Liver (tissue), 9 donors: ENCODE data around the gene RAC2. TPM values are rescaled to one million over a fixed set of nuclear protein-coding genes. Genes with fewer than 3 reads are reported as not detected.

Source experiments
- DNase-seq: peaks from one replicate; pipeline ENCODE4 v3.0.0-alpha.2; 2017; ENCODE audit warnings: low spot score
- H3K27ac ChIP-seq, 2 donors: one replicate each; pipeline ENCODE4 v1.7.0; 2013; ENCODE audit warnings: inconsistent platforms in 2 of 2, low read length in 2 of 2, control low read depth in 1 of 2, low read depth in 1 of 2, mild to moderate bottlenecking in 1 of 2
- H3K27me3 ChIP-seq, 4 donors: one replicate each; pipeline versions ENCODE4 v1.6.1 to v1.7.0; 2013; ENCODE audit warnings: low read length in 3 of 4, inconsistent platforms in 1 of 4, mild to moderate bottlenecking in 1 of 4, moderate library complexity in 1 of 4; ENCODE audit not compliant: control insufficient read depth in 4 of 4, insufficient read depth in 4 of 4
- H3K36me3 ChIP-seq, 4 donors: one replicate each; pipeline versions ENCODE4 v1.6.1 to v1.7.0; 2013; ENCODE audit warnings: low read length in 3 of 4, mild to moderate bottlenecking in 3 of 4, low read depth in 1 of 4, moderate library complexity in 1 of 4; ENCODE audit not compliant: control insufficient read depth in 4 of 4, insufficient read depth in 3 of 4
- H3K4me1 ChIP-seq, 4 donors: one replicate each; pipeline versions ENCODE4 v1.6.1 to v1.7.0; 2013; ENCODE audit warnings: low read length in 3 of 4, mild to moderate bottlenecking in 3 of 4, moderate library complexity in 1 of 4; ENCODE audit not compliant: control insufficient read depth in 4 of 4, insufficient read depth in 4 of 4
- H3K4me3 ChIP-seq, 3 donors: one replicate each; pipeline versions ENCODE4 v1.6.1 to v1.7.0; 2013; ENCODE audit warnings: low read length in 3 of 3, control low read depth in 1 of 3, low read depth in 1 of 3, mild to moderate bottlenecking in 1 of 3
- H3K9ac ChIP-seq, 2 donors: one replicate each; pipeline ENCODE4 v1.7.0; 2013; ENCODE audit warnings: low read length in 2 of 2, mild to moderate bottlenecking in 2 of 2, moderate library complexity in 2 of 2, control low read depth in 1 of 2, low read depth in 1 of 2
- H3K9me3 ChIP-seq, 4 donors: one replicate each; pipeline versions ENCODE4 v1.6.1 to v1.7.0; 2013; ENCODE audit warnings: low read length in 3 of 4; ENCODE audit not compliant: control insufficient read depth in 4 of 4
- ATF3 ChIP-seq: IDR thresholded peaks from 2 replicates; pipeline ENCODE4 v1.6.1; 2016; ENCODE audit warnings: antibody characterized with exemption
- EGR1 ChIP-seq, 2 donors: IDR thresholded peaks; 2 replicates each; pipeline ENCODE4 v1.6.1; 2016 to 2018; ENCODE audit warnings: antibody characterized with exemption in 2 of 2, low read depth in 2 of 2
- FOXA1 ChIP-seq: IDR thresholded peaks from 2 replicates; pipeline ENCODE4 v1.6.1; 2016; ENCODE audit warnings: antibody characterized with exemption
- FOXA2 ChIP-seq: IDR thresholded peaks from 2 replicates; pipeline ENCODE4 v1.6.1; 2016; ENCODE audit warnings: antibody characterized with exemption
- GABPA ChIP-seq, 2 donors: IDR thresholded peaks in 1 of 2; conservative IDR thresholded peaks in 1 of 2; 2 replicates each; pipeline ENCODE4 v1.6.1; 2016; ENCODE audit warnings: antibody characterized with exemption in 2 of 2, mild to moderate bottlenecking in 1 of 2, moderate library complexity in 1 of 2
- HNF4A ChIP-seq, 2 donors: conservative IDR thresholded peaks; 2 replicates each; pipeline ENCODE4 v1.6.1; 2016; ENCODE audit warnings: antibody characterized with exemption in 2 of 2, mild to moderate bottlenecking in 2 of 2
- HNF4G ChIP-seq: IDR thresholded peaks from 2 replicates; pipeline ENCODE4 v1.6.1; 2016; ENCODE audit warnings: antibody characterized with exemption
- JUND ChIP-seq, 2 donors: IDR thresholded peaks; 2 replicates each; pipeline ENCODE4 v1.6.1; 2016; ENCODE audit warnings: antibody characterized with exemption in 2 of 2
- NR2F2 ChIP-seq: IDR thresholded peaks from 2 replicates; pipeline ENCODE4 v1.6.1; 2016; ENCODE audit warnings: antibody characterized with exemption
- RAD21 ChIP-seq, 2 donors: IDR thresholded peaks; 2 replicates each; pipeline ENCODE4 v1.6.1; 2016; ENCODE audit warnings: antibody characterized with exemption in 2 of 2, mild to moderate bottlenecking in 2 of 2
- RXRA ChIP-seq, 2 donors: IDR thresholded peaks; 2 replicates each; pipeline ENCODE4 v1.6.1; 2017 to 2018; ENCODE audit warnings: antibody characterized with exemption in 2 of 2, mild to moderate bottlenecking in 1 of 2
- SP1 ChIP-seq: IDR thresholded peaks from 2 replicates; pipeline ENCODE4 v1.6.1; 2018; ENCODE audit warnings: antibody characterized with exemption, mild to moderate bottlenecking
- TAF1 ChIP-seq: conservative IDR thresholded peaks from 2 replicates; pipeline ENCODE4 v1.6.1; 2016; ENCODE audit warnings: antibody characterized with exemption, mild to moderate bottlenecking
- YY1 ChIP-seq: IDR thresholded peaks from 2 replicates; pipeline ENCODE4 v1.6.1; 2016; ENCODE audit warnings: antibody characterized with exemption, mild to moderate bottlenecking
- ZBTB33 ChIP-seq: IDR thresholded peaks from 2 replicates; pipeline ENCODE4 v1.6.1; 2016; ENCODE audit warnings: antibody characterized with exemption
- WGBS: extraction: QIAGEN DNeasy Blood & Tissue Kit; methylation state at CpG from one replicate; pipeline ENCODE4 v1.1.7; 2013; 5-methylcytosine and 5-hydroxymethylcytosine counted together
- polyA plus RNA-seq, 2 donors: library from polyadenylated mRNA; stranded (reverse) in 1 of 2; unstranded in 1 of 2; fragments of 200-250 nt in 1 of 2; fragments of >200 nt in 1 of 2; fragmentation: Nextera tagmentation in 1 of 2; extraction: Ambion mirVana in 1 of 2; gene quantifications; one replicate each; pipeline versions ENCODE4 v1.2.1 to v1.2.3, GENCODE V29; 2013 to 2015
- total RNA-seq, 2 donors: library from RNA; depleted of rRNA; stranded (reverse); fragments of >200 nt; gene quantifications; one replicate each; pipeline ENCODE4 v1.2.3, GENCODE V29; 2014
- TF ChIP-seq, protein P1 (sequence below): IDR thresholded peaks from 2 replicates; pipeline ENCODE4 v1.6.1; 2016; ENCODE audit warnings: antibody characterized with exemption, mild to moderate bottlenecking
- TF ChIP-seq, protein P2 (sequence below): fragments of 150-350 bp; IDR thresholded peaks from 2 replicates; pipeline ENCODE4 v1.5.1; 2017; ENCODE audit warnings: improper control_type of control experiment, low read depth, low read length; ENCODE audit not compliant: missing input control
- TF ChIP-seq, protein P3 (sequence below): IDR thresholded peaks from 2 replicates; pipeline ENCODE4 v1.6.1; 2016; ENCODE audit warnings: antibody characterized with exemption
- donor health status: healthy.
- donor health status: healthy.
- donor health status: healthy.
- donor health status: healthy.
- donor health status: healthy.

RAC2 gene
- total and polyA plus RNA-seq, 4 donors: 4.0 to 15.0 (median 7.4) TPM

DNA sequence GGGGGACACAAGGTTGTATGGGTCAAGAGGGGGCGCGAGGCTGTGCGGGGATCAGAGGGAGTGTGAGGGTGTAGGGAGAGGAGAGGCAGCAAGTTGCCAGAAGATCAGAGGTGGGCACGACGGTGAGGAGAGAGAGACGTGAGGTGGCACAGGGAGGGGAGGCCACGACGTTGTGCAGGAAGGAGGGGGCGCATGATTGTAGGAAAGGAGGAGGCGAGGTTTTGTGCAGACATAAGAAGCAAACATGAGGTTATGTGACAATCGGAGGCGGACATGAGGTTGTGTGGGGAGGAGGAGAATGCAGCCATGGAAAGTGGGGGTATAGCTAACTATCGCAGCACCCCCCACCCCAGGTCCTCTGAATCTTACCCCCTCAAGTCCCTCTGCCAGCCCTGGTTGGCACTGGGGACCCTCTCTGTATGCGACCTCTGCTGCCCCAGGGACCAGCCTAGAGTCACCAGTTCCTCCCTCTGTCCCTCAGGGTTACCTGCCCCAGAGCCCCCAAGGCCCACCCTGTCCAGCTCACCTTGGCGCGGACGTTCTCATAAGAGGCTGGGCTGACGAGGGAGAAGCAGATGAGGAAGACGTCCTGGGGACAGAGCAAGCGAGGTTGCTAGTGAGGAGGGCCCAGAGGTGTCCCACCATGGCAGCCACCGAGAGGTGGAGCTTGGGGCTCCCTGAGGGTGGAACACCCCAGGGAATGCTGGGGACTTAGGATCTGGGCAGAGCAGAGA is 12.5 kb downstream of the RAC2 start:
- no peak for TF ChIP-seq JUND (IDR thresholded peaks at IDR 0.05)
- TF ChIP-seq FOXA2: no peak
- no peak for TF ChIP-seq NR2F2
- TF ChIP-seq HNF4A (conservative IDR thresholded peaks at IDR 0.05): no peak
- TF ChIP-seq TAF1: no peak
- TF ChIP-seq SP1: no peak
- TF ChIP-seq FOXA1: no peak
- TF ChIP-seq HNF4G: no peak
- Histone ChIP-seq H3K4me1 (peaks cover 0 to 5% (median 2%) of the 10 kb centered on the region in 4 donors), H3K27ac (no peak overlapping the region), H3K4me3 (no peak overlapping the region), H3K9me3 (no peaks in the 10 kb centered on the region), H3K36me3 (no peaks in the 10 kb centered on the region), H3K27me3 (no peaks in the 10 kb centered on the region), H3K9ac (no peak overlapping the region)
- 84% methylated on average over 21 of the region's 21 CpGs for WGBS
- DNase-seq: no peak

- TF ChIP-seq SP1 (no peak), FOXA1 (no peak), ZBTB33 (no peak), RXRA (IDR thresholded peaks at IDR 0.05) (no peak), YY1 (no peak), JUND (IDR thresholded peaks at IDR 0.05) (no peak), FOXA2 (no peak), NR2F2 (no peak), HNF4A (conservative IDR thresholded peaks at IDR 0.05) (no peak), RAD21 (IDR thresholded peaks at IDR 0.05) (no peak), EGR1 (IDR thresholded peaks at IDR 0.05; ENCODE audit: low read depth in 2 of 2) (no peak), ATF3 (no peak), TAF1 (no peak), HNF4G (no peak), GABPA (IDR thresholded peaks at IDR 0.05 in 1 of 2, conservative IDR thresholded peaks at IDR 0.05 in 1 of 2) (no peak)
- TF ChIP-seq, protein P1, sequence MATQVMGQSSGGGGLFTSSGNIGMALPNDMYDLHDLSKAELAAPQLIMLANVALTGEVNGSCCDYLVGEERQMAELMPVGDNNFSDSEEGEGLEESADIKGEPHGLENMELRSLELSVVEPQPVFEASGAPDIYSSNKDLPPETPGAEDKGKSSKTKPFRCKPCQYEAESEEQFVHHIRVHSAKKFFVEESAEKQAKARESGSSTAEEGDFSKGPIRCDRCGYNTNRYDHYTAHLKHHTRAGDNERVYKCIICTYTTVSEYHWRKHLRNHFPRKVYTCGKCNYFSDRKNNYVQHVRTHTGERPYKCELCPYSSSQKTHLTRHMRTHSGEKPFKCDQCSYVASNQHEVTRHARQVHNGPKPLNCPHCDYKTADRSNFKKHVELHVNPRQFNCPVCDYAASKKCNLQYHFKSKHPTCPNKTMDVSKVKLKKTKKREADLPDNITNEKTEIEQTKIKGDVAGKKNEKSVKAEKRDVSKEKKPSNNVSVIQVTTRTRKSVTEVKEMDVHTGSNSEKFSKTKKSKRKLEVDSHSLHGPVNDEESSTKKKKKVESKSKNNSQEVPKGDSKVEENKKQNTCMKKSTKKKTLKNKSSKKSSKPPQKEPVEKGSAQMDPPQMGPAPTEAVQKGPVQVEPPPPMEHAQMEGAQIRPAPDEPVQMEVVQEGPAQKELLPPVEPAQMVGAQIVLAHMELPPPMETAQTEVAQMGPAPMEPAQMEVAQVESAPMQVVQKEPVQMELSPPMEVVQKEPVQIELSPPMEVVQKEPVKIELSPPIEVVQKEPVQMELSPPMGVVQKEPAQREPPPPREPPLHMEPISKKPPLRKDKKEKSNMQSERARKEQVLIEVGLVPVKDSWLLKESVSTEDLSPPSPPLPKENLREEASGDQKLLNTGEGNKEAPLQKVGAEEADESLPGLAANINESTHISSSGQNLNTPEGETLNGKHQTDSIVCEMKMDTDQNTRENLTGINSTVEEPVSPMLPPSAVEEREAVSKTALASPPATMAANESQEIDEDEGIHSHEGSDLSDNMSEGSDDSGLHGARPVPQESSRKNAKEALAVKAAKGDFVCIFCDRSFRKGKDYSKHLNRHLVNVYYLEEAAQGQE: no peak
- TF ChIP-seq, protein P2, sequence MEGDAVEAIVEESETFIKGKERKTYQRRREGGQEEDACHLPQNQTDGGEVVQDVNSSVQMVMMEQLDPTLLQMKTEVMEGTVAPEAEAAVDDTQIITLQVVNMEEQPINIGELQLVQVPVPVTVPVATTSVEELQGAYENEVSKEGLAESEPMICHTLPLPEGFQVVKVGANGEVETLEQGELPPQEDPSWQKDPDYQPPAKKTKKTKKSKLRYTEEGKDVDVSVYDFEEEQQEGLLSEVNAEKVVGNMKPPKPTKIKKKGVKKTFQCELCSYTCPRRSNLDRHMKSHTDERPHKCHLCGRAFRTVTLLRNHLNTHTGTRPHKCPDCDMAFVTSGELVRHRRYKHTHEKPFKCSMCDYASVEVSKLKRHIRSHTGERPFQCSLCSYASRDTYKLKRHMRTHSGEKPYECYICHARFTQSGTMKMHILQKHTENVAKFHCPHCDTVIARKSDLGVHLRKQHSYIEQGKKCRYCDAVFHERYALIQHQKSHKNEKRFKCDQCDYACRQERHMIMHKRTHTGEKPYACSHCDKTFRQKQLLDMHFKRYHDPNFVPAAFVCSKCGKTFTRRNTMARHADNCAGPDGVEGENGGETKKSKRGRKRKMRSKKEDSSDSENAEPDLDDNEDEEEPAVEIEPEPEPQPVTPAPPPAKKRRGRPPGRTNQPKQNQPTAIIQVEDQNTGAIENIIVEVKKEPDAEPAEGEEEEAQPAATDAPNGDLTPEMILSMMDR: no peak
- TF ChIP-seq, protein P3, sequence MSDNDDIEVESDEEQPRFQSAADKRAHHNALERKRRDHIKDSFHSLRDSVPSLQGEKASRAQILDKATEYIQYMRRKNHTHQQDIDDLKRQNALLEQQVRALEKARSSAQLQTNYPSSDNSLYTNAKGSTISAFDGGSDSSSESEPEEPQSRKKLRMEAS: no peak
- 76% methylated on average over 14 of the region's 14 CpGs for WGBS
- Histone ChIP-seq H3K9me3 (no peaks in the 10 kb centered on the region), H3K4me1 (peaks cover 0 to 5% (median 2%) of the 10 kb centered on the region in 4 donors), H3K27me3 (no peaks in the 10 kb centered on the region), H3K4me3 (no peak overlapping the region), H3K27ac (peak overlapping the region; percentile 40 to 48), H3K36me3 (no peaks in the 10 kb centered on the region), H3K9ac (no peak overlapping the region)
- DNase-seq: no peak
These were observed 13.2 kb downstream of the RAC2 start for GRCh38 chr22:37230673-37231405.
